Sigmoid colon (tissue), 4 donors: Measurements from ENCODE around the gene PTPRD.

Source experiments
- EP300 ChIP-seq, 4 donors: sonication (generic); formaldehyde crosslinking; IDR thresholded peaks; one replicate each; pipeline ENCODE4 v1.6.1; 2017; ENCODE audit warnings: antibody characterized with exemption in 4 of 4
- POLR2A ChIP-seq, 2 donors: fragments of 450-650 bp; IDR thresholded peaks; one replicate each; pipeline ENCODE4 v1.6.1; 2016; ENCODE audit warnings: antibody characterized with exemption in 2 of 2, mild to moderate bottlenecking in 2 of 2, moderate library complexity in 2 of 2
- POLR2AphosphoS5 ChIP-seq, 4 donors: sonication (generic); formaldehyde crosslinking; IDR thresholded peaks; one replicate each; pipeline ENCODE4 v1.6.1; 2017; ENCODE audit warnings: antibody characterized with exemption in 4 of 4
- TF ChIP-seq, protein P1 (sequence below), 4 experiments: fragments of 450-650 bp in 3 of 4; fragments of 200-600 bp in 1 of 4; IDR thresholded peaks; one replicate each; pipeline ENCODE4 v1.5.1; 2016 to 2019; ENCODE audit warnings: antibody characterized with exemption in 4 of 4, mild to moderate bottlenecking in 3 of 4, moderate library complexity in 2 of 4

GRCh38 chr9:9749591-9749990, 863.2 kb downstream of the PTPRD start:
- TF ChIP-seq EP300 (IDR thresholded peaks at IDR 0.05) (no peak), POLR2AphosphoS5 (IDR thresholded peaks at IDR 0.05) (no peak), POLR2A (IDR thresholded peaks at IDR 0.05) (no peak)
- TF ChIP-seq, protein P1, sequence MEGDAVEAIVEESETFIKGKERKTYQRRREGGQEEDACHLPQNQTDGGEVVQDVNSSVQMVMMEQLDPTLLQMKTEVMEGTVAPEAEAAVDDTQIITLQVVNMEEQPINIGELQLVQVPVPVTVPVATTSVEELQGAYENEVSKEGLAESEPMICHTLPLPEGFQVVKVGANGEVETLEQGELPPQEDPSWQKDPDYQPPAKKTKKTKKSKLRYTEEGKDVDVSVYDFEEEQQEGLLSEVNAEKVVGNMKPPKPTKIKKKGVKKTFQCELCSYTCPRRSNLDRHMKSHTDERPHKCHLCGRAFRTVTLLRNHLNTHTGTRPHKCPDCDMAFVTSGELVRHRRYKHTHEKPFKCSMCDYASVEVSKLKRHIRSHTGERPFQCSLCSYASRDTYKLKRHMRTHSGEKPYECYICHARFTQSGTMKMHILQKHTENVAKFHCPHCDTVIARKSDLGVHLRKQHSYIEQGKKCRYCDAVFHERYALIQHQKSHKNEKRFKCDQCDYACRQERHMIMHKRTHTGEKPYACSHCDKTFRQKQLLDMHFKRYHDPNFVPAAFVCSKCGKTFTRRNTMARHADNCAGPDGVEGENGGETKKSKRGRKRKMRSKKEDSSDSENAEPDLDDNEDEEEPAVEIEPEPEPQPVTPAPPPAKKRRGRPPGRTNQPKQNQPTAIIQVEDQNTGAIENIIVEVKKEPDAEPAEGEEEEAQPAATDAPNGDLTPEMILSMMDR (IDR thresholded peaks at IDR 0.05) = no peak
